IPS DF 4.7 (cell line): ENCODE results near the gene KDF1.
"Not testable (repeated sequence)": the region's sequence is repeated elsewhere in the genome, so short reads cannot be mapped to it uniquely, and the experiment has no call there.

Experiments used
- DNase-seq: peaks from one replicate; pipeline ENCODE4 v3.0.0-alpha.2; 2013; ENCODE audit warnings: low spot score; ENCODE audit errors: extremely low read depth

Gene KDF1

DNA sequence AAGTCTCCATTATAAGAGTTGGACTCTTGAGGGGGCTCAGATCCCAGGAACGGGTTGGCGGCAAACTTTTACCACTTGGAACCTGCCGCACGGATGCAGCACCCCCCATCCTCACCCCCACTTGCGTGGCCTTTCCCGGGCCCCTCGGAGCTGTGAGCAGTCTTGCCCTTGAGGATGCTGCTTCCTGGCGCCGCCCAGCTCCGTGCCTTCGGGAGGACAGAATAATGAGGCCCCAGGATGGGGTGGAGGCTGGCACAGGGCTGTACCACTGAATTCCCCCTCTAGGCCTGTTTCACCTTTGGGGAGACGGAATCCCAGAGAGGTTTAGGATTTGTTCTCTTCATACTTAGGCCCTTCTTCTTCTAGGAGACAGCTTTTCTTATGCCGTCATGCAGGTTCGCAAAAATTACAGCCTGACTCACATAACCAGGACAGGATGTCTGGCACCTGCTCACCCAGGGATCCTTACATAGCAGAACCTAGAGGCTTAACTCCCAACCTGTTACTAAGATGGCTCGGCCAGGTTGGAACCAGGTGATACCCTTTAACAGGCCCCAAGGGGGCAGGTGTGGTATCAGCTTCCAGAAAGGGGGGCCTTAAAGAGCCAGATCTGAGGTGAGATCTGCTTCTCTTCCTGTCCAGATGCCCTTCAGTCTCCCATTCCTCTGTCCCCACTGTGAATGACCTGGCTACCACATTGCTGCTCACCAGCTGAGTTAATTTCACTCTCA lies 34.7 kb upstream of the KDF1 start:
- DNase-seq = no peak

DNA sequence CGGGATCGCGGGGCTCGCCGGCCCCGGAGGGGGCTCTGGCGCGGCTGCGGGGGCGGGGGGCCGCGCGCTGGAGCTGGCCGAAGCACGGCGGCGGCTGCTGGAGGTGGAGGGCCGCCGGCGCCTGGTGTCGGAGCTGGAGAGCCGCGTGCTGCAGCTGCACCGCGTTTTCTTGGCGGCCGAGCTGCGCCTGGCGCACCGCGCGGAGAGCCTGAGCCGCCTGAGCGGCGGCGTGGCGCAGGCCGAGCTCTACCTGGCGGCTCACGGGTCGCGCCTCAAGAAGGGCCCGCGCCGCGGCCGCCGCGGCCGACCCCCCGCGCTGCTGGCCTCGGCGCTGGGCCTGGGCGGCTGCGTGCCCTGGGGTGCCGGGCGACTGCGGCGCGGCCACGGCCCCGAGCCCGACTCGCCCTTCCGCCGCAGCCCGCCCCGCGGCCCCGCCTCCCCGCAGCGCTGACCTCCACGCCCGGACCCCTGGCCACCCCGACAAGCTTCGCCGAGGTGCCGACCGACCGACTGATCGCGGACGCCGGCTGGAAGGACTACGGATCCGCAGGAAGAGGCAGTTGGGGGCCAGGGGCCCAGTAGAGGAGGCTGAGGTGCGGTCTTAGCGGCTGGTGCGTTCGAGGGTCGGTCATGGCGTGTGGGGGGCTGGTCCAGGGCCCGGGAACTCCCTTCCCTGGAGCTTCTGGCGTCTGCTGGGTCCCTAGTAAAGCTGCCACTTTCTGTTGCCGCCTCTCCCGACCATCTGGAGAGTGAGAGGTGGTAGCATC lies 33.9 kb upstream of the KDF1 start:
- DNase-seq = no peak

DNA sequence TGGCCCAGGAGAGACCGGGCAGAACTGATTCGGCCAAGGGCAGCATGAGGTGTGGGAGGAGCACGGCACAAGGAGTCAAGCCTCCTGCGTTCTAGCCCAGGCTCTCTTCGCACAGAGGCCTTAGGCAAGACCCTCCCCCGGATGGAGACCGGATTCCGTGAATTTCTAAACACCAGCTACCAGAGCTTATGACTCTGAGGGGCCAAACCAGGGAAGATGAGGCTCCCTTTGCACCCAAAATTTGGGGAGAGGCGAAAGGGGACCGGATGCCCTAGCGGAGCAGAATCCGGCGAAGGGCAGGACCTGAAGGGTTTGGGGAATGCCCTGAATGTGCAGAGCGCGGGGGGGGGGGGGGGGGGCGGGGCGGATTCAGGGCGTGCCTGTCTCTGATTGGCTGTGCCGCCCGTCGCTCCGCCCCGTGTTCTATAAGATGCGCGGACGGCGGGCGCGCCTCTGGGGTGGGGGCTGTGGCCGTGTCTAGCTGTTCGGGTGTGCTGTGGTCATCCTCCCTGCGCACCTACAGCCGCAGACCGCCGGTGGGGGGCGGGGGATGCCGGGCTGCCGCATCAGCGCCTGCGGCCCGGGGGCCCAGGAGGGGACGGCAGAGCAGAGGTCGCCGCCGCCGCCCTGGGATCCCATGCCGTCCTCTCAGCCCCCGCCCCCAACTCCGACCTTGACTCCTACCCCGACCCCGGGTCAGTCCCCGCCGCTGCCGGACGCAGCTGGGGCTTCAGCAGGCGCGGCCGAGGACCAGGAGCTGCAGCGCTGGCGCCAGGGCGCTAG lies 33.2 kb upstream of the KDF1 start, which contains the start of gene TRNP1:
Gene TRNP1 (plus strand): TSS at position 456 of the 783 bp plus-strand sequence. CDS start 95 bp downstream, at position 551.
- no peak for DNase-seq

DNA sequence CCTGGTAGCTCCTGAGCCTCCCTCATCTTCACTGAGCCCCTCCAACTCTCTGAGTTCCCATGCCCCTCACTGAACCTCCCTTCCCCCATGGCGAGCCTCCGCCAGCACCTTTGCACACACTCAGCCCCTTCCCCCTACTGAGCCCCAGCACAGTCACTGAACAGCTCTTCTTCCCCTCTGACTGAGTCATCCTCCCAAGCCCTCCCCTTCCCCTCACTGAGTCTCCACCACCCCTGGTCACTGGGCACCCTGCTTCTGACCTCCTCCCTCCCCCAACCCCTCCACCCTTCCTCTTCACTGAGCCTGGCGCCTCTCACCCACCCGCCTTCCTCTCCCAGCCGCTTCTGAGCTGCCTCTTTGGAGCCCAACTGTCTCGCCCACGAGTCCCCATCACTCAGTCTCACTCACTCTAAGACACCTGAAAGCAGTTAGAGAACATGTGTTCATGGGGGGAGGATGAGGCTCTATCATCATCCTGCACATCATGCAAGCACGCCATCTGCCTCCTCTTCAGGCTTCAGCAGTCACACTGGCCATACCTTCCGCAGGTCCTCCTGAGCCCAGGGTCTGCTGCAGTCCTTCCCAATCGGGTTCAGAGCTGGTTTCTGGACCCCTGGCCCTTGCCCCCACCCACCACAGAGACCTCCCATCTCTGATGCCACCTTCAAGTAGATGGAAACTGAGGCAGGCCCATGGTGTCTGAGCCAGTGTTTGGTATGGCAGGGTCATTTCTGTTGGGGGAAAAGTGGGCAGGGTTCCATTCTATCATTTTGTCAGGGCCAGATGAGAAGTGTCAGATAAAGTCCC lies 31.2 kb upstream of the KDF1 start:
- no peak for DNase-seq

DNA sequence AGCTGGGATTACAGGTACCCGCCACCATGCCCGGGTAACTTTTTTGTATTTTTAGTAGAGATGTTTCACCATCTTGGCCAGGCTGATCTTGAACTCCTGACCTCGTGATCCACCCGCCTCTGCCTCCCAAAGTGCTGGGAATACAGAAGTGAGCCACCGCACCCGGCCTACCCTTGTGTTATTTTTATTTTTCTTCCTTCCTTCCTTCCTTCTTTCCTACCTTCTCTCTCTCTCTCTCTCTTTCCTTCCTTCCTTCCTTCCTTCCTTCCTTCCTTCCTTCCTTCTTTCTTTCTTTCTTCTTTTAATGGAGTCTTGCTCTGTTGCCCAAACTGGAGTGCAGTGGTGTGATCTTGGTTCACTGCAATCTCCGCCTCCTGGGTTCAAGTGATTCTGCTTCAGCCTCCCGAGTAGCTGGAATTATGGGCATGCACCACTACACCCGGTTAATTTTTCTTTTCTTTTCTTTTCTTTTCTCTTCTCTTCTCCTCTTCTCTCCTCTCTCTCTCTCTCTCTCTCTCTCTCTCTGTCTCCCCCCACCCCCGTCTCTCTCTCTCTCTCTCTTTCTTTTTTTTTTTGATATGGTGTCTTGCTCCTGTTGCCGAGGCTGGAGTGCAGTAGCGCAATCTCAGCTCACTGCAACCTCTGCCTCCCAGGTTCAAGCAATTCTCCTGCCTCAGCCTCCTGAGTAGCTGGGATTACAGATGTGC lies 29.3 kb upstream of the KDF1 start:
- DNase-seq = not testable (repeated sequence)

DNA sequence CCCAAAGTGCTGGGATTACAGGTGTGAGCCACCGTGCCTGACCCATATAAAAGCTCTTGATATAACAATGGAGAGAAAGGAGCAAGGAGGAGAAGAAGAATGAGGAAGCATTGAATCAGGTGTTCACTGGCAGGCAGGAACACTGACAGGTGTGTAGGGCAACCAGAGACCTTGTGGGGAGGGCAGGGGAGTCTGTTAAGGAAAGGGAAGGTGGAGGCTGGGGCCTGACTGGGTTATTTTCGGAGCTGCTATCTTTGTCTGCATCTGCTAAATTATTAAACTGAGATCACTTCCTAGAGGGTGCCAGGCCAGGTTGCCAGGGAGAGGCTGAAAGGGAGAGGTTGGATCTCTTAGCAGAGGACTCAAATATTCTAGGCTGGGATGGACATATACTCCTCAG lies 26.4 kb upstream of the KDF1 start:
- DNase-seq = no peak

DNA sequence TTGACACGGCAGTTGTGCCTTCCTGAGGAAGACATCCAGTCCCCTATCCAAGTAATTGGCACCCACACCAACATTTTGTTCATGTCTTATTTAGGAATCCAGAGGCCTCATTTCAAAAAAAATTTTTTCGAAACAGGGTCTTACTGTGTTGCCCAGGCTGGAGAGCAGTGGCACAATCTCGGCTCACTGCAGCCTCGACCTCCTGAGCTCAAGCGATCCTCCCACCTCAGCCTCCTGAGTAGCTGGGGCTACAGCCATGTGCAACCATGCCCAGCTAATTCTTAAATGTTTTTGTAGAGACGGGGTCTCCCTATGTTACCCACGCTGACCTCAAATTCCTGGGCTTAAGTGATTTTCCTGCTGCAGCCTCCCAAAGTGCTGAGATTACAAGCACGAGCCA lies 24.0 kb upstream of the KDF1 start:
- no peak for DNase-seq

DNA sequence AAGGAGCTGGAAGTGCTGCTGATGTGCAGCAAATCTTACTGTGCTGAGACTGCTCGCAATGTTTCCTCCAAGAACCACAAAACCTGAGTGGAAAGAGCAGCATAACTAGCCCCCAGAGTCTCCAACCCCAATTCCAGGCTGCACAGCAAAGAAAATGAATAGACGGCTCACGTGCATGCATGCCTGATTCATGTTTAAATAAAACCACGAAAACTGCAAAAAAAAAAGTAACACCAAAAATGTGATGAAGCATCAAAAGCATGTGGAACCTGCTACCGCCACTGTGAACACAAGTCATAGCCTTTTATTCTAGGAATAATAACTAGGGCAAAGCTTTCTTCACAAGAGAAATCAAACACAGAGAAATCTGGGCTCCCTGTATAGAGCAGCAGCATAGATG lies 23.6 kb upstream of the KDF1 start:
- no peak for DNase-seq

DNA sequence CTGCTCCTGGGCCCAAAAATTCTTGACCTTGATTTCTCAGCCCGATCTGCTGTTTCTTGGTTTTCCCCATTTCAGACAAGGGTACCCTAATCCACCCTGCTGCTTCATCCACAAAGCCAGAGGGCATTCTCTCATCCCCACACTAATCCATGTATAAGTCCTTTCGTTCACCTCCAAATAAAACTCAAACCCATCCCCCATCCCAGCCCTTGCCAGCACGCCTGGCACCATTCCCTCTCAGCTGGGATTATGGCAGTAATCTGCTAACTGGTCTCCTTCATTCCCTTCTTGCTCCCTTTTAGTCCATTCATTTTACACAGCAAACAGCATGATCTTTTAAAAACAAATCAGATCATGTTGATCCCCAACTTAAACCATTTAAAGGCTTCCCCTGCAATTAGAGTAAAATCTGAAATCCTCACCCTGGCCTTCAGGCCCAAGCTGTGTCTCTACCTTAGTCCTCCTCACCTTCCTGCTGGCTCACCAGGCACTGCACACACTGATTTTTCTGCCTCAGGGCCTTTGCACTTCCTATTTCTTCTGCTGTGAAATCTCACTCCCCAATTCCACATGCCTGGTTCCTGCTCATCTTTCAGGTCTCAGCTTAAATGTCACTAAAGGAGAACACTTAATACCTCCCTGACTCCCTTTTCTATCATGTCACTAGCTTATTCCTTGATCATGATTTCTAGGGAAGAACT lies 21.0 kb upstream of the KDF1 start:
- no peak for DNase-seq

DNA sequence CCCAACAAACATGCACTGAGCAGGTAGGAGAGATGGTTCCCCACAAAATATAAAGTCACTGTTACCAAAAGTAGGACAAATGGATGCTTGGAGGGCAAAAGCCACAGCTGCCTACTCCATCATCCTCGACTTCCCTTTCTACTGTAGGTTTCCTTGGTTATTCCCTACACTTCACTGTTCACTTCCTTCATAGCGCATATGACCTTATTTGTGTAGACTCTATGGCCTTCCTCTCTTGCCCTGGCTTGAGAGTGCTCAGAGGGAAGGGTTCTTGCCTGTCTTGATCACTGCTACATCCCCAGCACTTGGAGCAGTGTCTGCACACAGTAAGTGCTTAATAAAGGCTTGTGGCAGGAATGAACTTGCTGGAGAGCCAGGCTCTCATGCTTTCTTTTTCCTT lies 18.6 kb upstream of the KDF1 start:
- DNase-seq = no peak

DNA sequence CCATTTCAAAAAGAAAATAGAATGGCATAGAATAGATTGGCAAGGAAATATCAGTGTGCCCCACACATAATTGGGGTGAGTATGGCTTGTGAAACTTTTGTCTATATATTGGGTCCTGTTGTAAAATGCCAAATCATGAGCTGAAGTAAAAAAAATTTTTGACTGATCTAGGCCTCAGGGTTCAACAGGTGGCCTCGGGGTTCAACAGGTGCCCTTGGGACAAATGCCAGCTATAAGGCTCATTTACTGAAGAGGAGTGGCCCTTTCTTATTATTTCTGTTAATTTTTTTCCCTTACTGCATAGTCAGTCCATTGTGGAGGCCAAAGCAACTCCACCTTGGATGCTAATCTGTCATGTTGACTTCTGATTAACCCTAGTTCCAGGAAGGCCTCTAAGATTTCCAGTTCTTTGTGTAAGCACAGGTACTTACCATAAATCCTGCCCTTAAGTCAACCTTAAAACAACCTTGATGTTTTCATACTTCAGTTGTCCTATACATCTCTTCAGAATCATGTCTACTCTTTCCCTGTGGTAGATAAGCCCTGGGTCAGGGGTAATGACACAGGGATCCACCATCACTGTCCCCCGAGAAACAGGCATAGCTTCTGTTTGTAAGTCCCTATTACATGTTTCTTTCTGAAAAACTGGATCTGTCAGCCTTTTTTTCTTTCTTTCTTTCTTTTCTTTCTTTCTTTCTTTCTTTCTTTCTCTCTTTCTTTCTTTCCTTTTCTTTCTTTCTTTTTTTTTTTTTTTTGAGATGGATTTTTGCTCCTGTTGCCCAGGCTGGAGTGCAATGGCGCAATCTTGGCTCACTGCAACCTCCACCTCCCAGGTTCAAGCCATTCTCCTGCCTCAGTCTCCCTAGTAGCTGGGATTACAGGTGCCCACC lies 16.6 kb upstream of the KDF1 start:
- no peak for DNase-seq

DNA sequence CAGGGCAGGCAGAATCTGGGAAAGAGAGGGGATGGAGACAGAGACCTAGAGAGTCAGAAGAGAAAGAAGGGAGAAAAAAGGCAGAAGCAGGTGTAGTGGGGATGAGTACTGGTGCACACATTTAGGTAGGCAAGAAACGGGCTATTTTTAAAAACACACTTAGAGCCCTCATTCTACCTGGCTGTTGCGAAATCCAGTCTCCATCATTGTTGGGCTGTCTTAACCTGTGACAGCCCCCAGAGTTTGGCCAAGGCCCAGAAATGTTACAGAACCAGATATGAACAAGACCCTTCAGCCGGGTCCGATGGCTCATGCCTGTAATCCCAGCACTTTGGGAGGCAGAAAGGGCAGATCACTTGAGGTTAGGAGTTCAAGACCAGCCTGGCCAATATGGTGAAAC lies 12.6 kb upstream of the KDF1 start:
- no peak for DNase-seq

DNA sequence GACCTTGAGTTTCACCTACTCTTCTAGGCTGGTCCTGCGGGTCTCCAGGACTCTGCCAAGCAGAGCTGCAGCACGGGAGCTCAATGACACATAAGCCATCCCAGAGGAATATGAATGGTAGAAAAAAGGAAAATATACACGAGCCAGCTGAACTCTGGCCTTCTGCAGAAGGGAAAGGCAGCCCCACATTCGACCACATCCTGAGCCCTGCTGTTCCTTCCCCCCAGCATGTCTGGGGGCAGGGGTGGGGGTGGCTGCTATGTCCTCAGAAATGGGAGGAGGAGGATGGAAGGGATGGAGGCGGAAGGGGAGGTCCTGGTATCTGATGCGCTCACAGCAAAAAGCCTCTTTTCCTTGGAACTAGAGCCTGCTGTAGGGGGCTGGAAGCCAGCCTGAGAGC lies 12.1 kb upstream of the KDF1 start:
- DNase-seq = no peak

DNA sequence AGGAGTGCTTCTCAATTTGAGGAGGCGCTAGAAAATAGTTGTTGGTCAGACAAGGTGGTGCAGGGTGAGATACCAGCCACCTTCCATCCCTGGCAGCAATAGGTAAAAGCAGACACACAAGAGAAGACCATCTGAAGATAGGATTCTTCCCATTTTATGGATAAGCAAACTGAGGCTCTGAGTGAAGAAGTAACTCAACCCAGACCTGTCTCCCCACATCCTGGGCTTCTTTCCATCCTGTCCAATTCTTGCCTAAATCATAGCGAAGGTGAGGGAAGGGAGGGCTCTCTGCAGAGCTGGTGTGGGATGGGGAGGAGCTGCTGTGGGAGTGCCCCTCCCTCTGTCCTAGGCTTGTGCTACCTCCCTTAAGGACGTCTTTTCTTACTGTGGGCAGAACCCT lies 11.3 kb upstream of the KDF1 start:
- DNase-seq = no peak

DNA sequence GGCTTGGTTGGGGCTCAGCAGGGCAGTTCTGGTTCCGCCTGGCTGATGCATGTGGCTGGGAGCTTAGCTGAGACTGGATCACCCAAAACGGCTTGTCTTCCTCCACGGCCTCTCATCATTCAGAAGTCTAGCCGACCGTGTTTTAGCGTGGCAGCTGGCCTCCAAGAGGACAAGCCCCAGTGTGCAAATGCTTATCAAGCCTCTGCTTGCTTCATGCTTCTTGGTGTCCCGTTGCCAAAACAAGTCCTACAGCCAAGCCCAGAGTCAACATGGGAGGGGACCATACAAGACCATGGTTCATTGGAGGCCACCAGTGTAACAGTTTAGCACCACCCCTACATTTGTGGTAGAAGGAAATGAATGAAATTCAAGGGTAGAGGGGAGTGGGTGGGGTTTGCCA lies 10.5 kb upstream of the KDF1 start:
- no peak for DNase-seq

DNA sequence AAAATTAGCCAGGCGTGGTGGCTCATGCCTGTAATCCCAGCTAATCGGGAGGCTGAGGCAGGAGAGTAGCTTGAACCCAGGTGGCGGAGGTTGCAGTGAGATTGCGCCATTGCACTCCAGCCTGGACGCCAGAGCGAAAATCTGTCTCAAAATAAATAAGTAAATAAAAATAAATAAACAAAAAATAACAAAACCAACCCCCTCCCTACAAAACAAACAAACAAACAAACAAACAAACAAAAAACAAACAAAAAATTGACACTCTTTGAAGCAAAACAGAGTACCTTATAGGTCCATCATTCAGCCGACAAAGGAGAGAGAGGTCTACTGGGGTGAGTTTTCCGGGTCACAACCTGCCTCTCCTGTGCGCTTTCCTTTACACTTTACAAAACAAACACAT lies 5.4 kb upstream of the KDF1 start:
- no peak for DNase-seq

DNA sequence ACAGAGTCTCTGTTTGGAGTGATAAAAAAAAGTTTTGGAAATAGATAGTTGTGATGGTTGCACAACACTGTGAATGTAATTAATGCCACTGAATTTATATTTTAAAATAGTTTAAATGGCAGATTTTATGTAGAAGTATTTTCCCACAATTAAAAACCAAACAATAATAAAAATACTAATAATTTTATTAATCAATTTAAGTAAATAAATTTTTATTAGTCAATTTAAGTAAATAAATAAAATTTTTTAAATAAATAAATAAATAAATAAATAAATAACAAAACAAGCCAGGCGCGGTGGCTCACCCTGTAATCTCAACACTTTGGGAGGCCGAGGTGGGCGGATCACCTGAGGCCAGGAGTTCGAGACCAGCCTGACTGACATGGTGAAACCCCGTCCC lies 4.9 kb upstream of the KDF1 start:
- DNase-seq = no peak

DNA sequence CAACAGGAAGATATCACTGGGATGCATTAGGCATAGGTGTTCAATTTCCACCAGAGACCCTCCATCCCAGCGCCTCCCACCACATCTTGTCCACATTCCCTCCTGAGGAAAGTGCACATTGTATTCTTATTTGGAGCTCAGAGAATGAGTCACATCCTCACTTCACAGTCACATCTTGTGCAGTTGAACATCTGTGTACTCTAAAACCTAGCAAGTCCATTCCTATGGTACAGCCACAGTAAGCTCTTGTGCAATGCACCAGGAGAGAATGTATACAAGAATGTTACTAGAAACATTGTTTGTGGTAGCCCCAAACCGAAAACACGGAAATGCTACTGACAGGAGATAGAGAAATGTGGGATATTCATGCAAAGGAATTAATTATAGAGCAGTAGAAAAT lies 1.6 kb upstream of the KDF1 start:
- DNase-seq = no peak

DNA sequence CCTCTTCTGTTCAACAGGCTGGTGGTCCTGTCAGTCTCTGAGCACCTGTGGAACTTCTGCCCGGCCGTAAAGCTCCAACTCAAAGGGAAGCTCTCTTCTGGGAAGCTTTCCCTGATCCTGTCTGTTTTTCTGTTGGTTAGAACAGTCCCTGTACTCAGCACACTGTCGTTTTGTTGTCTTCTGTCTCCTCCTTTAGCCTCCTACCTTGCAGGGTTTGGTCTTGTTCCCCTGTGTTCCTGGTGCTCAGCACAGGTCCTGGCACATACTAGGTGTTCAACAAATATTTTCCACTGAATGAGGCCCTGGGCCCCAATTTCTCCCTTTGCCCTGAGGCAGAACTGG lies 328 bp upstream of the KDF1 start:
- no peak for DNase-seq
